SU-DHL-6 (cell line): ENCODE data around the gene KCNJ15.

ENCODE experiments used
- EZH2phosphoT487 ChIP-seq: fragments of 200-600 bp; sonication (generic), shearing (Covaris generic); conservative IDR thresholded peaks from 2 replicates; pipeline ENCODE4 v1.6.1; 2018; ENCODE audit warnings: mild to moderate bottlenecking, antibody characterized with exemption, low read length, moderate library complexity, mixed read lengths
- TF ChIP-seq, protein P1 (sequence below): fragments of 200-600 bp; sonication (generic); IDR thresholded peaks from one replicate; pipeline ENCODE4 v1.5.1; 2017; ENCODE audit warnings: antibody characterized with exemption, mild to moderate bottlenecking, low read length, moderate library complexity; ENCODE audit not compliant: insufficient read depth, poor library complexity, severe bottlenecking

DNA sequence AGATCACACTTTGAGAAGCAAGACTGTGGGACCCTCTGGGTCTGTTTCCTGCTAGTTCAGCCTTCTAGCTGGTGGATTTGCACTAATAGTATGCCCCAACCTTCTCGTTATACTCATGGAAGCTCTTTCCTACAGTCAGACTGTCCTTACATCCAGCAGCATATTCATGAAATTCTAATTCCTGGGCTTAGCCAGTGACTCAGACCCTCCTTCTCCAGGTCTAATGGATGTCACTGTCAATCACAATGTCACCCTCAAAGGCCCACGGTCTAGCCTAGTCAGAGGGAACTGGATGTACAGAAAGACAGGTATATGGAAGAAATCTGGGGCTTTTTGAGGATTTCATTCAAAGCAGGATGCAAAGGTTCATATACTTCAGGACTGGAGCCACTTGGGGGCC is 72.4 kb downstream of the KCNJ15 start:
- TF ChIP-seq, protein P1, sequence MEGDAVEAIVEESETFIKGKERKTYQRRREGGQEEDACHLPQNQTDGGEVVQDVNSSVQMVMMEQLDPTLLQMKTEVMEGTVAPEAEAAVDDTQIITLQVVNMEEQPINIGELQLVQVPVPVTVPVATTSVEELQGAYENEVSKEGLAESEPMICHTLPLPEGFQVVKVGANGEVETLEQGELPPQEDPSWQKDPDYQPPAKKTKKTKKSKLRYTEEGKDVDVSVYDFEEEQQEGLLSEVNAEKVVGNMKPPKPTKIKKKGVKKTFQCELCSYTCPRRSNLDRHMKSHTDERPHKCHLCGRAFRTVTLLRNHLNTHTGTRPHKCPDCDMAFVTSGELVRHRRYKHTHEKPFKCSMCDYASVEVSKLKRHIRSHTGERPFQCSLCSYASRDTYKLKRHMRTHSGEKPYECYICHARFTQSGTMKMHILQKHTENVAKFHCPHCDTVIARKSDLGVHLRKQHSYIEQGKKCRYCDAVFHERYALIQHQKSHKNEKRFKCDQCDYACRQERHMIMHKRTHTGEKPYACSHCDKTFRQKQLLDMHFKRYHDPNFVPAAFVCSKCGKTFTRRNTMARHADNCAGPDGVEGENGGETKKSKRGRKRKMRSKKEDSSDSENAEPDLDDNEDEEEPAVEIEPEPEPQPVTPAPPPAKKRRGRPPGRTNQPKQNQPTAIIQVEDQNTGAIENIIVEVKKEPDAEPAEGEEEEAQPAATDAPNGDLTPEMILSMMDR: no peak
- no peak for TF ChIP-seq EZH2phosphoT487
